GM21526 (cell line): ENCODE measurements around the gene CDK5RAP2.

Experiments used
- ATAC-seq: cut with Tn5 transposase; IDR thresholded peaks from one replicate; pipeline ENCODE4 v1.9.1; 2021; ENCODE audit warnings: moderate library complexity; ENCODE audit not compliant: unreplicated experiment, low FRiP score

Gene CDK5RAP2

DNA sequence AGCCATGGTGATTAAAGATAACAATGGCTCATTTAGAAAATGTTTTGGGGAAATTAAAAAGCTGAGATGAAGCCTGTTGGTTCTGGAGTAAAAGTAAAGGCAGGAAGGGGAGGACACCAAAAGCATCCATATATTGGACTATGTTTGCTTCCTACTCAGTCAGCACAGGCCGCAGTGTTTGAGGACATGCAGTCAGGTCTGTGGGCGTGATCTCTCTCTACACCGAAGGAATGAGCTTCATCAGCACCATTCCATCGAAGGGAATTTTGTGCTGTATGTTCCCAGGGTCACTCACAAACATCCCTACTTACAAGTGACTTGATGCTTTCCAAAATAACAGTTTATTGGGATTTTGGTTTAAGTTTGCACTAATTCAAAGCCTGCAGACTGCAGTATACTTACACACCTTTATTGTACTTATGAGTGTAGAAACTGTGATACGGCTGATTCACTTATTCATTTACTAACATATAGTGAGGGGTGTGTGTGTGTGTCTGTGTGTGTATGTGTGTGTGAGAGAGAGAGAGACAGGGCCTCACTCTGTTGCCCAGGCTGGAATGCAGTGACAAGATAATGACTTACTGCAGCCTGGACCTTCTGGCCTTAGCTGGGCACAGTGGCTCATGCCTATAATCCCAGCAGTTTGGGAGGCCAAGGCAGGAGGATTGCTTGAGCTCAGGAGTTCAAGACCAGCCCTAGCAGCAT, 13.4 kb upstream of the CDK5RAP2 start:
- ATAC-seq: no peak

DNA sequence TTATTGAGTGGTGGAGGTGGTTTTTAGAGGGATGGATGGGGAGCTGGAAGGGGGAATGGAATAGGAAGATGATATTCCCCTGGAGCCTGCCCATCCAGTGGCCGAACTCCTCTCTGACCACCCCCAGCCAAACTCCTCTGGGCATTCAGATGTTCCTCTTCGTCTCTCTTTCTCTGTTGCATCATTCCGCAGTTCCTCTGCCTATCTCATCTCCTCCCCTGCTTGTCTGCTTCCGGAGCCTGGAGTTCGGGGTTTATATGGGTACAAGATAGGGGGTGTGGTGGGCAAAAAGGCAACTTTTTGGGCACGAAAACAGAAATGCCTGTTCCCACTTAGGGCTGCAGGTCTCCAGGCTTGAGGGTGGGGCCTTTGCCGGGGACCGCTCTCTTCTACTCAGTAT, 12.2 kb upstream of the CDK5RAP2 start:
- ATAC-seq: no peak

DNA sequence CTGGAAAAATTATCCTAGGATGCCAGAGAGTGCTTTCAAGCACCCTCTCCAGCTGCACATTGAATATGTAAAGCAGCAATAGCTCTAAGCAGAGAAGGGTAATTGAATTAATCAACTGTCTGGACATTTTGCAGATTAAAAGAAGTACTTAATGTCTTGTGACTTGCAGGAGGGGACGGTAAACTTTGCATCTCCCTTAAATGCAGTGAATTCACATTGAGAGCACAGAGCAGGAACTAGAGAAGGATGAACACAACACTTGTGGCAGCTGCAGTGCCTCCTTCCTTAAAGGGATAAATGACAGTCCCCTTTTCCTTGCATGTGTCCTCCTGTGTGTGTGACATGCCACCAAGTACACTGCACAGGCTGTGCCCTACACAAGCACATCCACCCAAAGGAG, 7.4 kb upstream of the CDK5RAP2 start:
- ATAC-seq: no peak

DNA sequence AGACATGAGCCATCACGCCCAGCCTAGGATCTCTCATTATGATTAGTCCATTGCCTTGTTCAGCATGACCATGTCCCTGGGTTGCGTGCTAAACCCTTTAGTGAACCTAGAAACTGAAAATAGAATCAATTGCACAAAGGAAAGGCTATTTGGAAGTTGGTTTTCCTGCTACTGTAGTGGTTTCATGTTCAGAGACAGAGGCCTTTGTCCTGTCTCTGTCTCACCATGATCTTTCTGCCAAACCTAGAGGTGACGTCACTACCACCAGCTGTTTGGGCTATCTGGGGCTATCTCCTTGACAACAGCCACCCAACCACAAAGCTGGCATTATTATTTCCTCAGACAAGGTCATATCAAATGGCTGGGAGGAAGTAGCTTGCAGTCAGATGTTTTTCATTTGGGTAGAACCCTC, 4.0 kb upstream of the CDK5RAP2 start:
- ATAC-seq: no peak

DNA sequence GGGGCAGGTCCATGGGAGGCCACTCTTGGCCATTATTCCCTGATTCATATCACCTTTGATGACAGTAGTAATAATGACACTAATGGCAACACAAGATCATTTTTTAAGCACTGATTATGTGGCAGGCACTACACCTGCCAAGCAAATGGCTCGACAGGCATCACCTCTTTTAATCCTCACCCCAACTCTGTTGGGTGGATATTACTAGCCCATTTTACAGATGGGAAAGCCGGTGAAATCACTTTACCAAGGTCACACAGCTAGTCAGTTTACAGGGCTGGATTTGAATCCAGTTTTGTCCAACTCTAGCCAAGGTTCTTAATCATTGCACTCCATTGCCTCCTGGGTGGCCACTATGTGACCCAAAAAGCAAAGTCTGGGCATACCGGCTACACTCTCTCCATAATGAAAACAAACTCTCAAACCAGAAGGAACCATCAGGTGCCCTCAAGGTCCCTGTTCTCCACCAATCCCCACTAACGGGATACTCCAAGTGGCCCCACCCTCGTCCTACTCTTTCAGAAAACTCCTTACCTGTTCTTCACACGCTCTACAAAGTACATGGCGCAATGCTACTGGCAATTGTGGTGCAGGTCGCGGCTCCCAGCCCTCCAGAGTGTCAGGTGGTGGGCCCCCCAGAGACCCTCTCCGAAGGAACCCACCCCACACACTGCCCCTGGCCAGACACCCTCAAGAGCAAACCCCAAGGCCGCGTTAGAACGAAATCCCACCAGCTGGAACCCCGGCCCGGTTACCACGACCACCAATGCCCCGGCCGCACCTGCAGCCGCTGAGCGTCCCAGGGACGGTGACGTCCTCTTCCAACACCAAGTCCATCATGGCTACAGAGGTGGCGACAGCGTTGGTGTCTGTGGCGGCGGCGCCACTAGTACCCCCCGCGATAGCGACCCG, 572 bp downstream of the CDK5RAP2 start:
- peak; percentile 15 for ATAC-seq

DNA sequence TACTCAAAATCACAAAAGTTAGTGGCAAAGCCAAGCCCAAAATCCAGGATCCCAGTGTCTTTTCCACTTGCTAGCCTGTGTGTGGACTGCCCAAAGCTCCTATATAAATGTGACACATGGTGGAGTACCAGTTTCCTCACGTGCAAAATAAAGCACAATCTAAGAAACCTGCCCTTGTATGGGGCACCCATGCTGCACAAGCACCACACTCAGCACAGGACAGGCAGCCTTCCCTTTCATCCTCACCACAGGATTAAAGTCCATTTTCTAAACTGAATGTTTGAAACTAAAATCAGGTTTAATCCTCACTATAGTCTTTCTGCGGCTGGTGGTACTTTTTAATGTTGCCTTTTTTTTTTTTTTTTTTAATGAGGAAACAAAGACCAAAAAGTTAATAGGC, 5.5 kb downstream of the CDK5RAP2 start:
- no peak for ATAC-seq

DNA sequence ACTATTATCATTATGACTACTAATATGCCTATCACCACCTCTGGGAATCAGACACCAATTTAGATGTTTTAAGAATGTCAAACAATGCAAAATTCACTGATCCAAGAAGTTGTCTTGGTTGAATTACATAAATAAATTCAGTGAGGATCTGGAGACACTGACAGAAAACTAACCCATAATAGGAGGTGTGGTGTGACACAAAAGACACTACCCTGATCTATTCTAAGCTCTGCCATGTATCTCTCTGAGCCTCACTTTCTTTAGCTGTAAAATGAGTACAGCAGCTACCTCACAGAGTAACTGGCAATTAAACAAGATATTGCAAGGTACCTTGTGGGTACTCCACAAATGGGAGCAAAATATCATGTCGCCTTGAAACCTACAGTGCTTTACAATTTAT, 7.5 kb downstream of the CDK5RAP2 start:
- no peak for ATAC-seq

DNA sequence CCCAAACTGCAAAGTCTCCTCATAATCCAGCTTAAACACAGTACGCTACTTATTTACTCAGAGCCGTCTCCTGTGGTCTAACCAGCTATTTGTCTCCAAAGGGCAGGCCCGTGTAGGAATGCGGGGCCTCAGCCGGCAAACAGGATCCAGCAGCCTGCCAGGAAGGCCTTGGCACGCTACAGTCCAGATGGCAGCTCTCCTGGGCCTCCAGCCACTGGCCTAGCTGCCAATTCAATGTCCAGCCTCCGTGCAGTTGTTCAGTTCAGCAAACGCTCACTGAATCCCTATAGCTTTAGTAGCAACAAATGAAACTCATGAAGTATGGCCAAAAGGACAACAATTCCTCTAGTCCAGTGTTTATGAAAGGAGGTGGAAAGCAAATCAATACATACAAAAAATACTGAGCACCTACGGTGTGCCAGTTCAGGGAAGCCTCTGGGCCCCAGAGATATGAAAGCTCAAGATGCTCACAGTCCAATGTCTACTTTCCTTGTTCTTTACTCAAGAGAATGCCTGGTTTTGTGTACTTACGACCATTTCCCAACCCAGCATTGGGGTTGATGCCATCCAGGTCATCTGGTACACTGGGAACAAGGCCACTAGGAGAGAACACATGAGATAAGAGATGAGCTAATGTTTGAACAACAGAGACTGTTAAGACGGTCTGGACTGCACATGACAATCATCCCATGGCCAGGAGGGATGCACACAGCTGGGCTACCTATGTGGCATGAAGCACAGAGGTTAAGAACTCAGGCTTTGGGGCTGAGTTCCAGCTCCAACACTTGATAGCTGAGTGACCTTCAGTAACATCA, 8.3 kb downstream of the CDK5RAP2 start:
- ATAC-seq: no peak

DNA sequence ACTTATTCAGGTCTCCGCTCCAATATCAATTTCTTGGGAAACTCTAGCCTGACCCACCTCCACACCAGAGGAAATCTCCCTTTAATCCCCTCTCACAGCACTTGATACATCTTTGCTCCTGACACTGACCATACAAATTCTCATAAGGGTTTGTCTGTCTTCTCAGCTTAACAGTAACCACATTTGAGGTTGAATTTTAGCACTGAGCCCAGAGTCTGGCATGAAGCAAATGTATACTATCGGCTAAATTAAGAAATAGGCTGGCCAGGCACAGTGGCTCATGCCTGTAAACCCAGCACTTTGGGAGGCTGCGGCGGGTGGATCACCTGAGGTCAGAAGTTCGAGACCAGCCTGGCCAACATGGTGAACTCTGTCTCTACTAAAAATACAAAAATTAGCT, 9.7 kb downstream of the CDK5RAP2 start:
- ATAC-seq: no peak

DNA sequence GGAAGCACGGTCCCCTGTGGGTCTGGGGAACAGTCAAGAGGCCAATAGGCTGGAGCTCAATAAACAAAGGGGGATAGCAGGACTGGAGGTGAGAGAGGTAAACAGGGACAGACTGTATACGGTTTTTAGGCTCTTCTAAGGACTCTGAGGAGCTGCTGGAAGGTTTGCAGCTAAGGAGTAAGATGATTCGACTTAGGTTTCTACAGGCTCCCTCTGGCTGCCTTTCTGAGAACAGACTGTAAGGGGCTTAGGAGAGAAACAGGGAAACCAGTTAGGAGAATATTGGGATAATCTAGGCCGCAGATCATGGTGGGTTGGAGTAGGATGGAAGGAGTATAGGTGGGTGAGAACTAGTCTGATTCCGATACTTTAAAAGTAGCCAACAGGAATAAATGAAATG, 10.4 kb downstream of the CDK5RAP2 start:
- no peak for ATAC-seq

DNA sequence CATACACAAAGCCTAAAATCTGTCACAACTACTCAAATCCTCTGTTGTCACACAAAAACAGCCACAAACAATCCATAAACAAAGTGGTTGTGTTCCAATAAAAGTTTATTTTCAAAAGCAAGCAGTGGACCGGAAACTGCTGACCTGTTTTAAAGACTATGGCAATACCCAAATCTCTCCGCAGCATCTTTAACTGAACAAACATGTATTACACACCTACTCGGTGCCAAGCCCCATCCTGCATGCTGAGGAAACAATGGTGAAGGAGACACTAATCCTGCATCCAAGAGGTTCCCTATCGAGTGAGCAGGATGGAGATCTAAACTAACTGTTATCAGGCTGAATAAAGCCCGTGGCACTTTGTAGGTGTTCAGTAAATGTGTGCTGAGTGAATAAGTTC, 11.2 kb downstream of the CDK5RAP2 start:
- ATAC-seq: no peak

DNA sequence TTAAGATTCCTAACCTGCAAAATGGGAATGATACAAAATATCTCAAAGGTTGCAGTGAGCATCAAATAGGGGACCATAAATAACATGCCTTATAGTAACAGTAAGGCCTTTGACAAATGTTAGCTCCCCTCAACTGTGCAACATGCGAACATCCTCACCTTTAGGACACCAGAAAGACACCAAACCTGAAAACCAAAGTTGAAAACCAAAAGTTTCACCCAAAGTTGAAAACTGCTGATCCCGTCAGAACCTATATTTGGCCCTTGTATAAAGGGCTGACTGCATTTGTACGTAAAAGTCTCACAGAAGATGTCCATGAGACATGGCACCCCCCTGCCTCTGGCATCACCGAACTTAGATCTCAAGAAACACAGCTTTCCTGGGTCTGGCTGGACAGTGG, 12.1 kb downstream of the CDK5RAP2 start:
- ATAC-seq: no peak

DNA sequence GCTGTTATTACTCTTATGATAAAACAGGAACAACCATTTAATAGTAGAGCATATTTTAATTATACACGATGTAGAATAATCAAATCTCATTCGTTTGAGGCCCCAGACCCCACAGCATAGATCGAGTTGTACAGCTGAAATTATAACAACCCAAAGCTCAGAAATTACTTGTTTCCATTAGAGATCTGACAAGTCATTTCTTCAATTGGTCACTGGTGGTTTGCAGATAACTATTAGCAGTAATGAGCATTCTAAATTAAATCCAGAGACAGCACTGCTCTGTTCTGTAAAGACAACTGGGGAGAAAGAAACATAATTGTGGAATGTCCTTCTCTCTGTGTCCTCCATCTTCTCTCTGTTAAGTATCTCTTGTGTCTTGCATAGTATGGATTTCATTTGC, 12.9 kb downstream of the CDK5RAP2 start:
- no peak for ATAC-seq

DNA sequence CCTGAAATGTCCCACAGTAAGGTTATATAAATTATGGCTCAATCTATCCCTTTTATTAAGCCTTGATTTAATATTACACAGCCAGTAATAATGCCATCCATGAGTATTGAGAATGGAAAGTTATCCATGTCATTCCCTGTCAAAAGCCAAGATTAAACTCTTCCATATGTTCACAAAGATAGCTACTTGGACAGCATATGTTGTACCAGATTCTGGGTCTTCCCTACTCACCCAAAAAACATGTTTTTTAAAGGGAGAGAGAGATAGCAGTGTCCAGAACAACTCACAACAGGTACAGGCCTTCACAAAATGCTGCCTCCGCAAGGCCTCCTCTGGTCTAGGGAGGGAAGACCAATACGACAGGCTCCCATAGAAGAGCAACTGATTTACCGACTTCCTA, 15.4 kb downstream of the CDK5RAP2 start:
- ATAC-seq: no peak

DNA sequence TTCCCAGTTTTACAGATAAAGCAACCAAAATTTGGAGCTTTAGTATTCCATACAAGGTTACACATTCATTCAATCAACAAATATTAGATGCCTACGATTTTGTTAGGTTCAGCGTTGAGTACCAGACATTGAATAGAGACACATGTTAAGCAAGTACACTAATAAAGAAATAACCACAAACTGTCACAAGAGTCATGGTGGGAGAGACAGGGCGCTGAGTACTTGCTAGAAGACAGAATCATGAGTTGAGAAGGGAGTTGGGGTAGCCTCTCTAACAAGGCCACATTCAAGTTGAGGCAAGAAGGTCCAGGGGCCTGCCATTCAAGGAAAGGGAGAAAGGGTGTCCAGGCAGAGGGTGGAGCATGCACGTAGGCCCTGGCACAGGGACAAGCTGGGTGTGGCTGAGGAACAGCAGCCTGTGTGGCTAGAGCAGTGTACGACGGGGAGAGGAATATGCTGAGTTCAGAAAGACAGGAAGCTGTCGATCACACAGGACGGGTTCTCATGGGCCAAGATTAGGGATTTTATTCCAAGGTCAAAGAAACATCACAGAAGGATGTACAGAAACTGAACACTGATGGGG, 17.0 kb downstream of the CDK5RAP2 start:
- ATAC-seq: no peak

DNA sequence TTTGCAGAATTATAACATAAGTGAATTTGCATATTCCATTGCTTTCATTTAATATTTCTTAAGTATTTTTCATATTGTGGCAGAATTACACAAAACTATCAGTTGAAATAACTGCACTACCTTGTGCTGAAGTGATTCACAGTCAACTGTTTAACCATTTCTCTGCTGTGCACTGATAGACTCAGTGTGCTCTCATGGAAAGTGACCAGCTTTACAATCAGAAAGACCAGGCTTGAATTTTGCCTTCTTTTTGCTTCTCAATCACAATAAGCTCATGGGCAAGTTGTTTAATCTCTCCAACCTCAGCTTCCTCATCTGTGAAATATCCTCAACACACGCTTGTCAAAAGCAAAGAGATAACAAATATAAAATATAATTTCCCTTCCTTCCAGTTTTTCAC, 18.3 kb downstream of the CDK5RAP2 start:
- ATAC-seq: no peak

DNA sequence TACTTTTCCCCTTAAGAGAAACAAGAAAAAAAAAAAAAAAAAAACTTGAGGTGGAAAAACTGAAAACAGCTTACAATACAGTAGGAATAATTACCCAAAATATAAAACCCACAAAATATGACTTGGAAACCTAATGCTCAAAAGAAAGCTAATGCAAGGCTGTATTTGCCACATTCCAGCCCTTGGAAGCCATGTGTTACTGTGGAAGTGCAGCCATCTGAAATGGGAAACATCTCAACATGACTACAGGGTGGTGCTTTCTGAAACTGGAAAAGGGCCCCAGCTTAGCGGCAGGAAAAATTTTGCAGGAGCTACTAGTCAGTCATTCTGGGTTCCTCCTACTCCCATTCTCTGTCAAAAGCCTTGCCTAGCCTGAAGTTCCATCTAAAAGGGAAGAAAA, 20.4 kb downstream of the CDK5RAP2 start:
- no peak for ATAC-seq

DNA sequence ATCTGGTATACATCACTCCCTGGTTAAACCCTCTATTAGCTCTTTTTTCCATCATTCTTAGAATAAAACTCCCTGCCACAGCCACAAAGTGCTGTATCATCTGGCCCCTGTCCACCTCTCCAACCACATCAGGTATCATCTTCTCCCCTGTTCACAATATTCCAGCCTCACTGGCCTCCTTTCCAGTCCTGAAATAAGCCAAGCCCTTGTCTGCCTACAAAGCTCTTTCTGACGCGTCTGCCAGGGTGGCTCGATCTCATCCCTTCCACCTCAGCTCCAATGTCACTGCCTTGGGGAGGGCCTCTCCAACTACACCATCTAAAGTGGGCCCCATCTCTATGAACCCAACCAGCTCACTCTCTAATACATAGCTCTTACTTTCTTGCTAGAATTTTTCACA, 21.5 kb downstream of the CDK5RAP2 start:
- ATAC-seq: no peak

DNA sequence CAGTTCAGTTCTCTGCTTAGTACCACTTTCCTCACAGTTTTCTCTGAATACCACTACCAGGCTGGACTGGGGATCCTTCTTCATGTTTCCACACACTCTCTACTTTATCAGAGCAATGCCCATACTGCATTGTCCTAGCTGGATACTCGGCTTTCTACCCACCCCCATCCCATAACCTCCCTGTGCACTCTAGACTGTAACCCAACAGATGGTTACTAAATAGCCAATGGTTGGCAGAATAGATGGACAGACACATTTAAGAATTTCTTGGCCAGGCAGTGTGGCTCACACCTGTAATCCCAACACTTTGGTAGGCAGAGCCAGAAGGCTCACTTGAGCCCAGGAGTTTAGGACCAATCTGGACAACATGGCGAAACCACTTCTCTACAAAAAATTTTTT, 22.8 kb downstream of the CDK5RAP2 start:
- ATAC-seq: no peak

DNA sequence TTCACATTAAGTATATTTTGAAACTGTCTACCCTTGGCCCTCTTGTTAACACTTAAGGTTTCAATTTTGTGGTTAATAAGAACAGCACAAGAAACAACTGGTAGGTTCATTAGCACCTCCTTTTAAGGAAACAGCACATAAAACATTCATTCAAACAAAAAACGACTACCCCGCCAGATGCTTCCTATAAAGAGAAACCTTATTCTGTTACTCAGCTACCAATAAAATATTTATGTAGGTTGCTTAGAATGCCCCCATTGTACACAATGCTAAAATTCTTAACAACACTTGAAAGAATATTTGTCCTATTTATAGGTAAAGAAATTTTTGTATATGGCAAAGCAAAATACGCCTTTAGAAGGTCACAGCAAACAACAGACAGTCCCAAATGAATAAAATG, 23.2 kb downstream of the CDK5RAP2 start:
- no peak for ATAC-seq

DNA sequence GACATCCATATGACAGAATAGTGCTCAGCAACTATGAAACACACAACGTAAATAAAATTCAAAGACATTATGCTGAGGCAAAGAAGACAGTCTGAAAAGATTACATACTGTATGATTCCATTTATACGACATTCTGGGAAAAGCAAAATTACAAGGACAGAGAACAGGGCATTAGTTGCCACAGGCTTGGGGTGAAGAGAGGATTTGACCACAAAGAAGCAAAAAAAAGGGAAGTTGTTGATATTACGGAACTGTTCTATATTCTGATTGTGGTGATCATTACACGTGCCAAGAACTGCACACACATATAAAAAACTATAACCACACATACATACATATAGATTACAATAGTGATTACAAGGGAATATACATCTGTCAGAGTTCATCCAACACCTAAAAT, 24.1 kb downstream of the CDK5RAP2 start:
- ATAC-seq: no peak
